HG03520 (cell line): ENCODE results near the gene TRIP10.
"Not testable (repeated sequence)": the region's sequence is repeated elsewhere in the genome, so short reads cannot be mapped to it uniquely, and the experiment has no call there.

Experiments
- ATAC-seq: cut with Tn5 transposase; IDR thresholded peaks from one replicate; pipeline ENCODE4 v1.9.1; 2021; ENCODE audit warnings: mild to moderate bottlenecking, moderate library complexity; ENCODE audit not compliant: unreplicated experiment

TRIP10 gene

DNA sequence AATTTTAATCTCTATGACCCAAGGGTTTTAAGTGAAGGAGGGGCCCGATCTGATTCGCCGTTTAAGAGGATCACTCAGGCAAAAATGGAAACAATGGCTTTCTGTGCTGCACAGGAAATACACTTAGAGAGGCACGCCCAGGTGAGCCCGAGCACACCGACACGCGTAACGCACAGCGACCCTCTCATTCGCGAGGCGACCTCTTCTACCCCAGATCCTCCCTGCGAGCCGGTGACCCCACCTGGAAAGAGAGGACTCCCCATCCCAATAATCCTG is 27.5 kb downstream of the TRIP10 start:
- ATAC-seq, result no peak

- peak; percentile 70 for ATAC-seq
These were observed 28.1 kb downstream of the TRIP10 start, which contains the start of gene SH2D3A for GRCh38 chr19:6767357-6768235. TSS of gene SH2D3A (minus strand) at chr19:6767435. CDS start at chr19:6763748, 3,687 bp downstream.

GRCh38 chr19:6768236-6768785 is 28.8 kb downstream of the TRIP10 start:
- ATAC-seq, result no peak

GRCh38 chr19:6769006-6769619 is 29.6 kb downstream of the TRIP10 start:
- no peak for ATAC-seq

DNA sequence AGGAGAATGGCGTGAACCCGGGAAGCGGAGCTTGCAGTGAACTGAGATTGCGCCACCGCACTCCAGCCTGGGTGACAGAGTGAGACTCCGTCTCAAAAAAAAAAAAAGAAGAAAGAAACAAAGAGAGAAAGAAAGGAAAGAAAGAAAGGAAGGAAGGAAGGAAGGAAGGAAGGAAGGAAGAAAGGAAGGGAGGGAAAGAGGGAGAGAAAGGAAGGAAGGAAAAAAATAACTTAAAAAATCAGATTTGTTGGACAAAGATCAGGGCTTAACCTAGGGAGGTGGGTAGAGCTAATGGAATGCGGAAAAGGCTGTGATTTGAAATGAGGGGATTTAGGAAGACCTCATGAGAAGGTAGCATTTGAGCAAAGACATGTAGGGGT is 32.2 kb downstream of the TRIP10 start:
- not testable (repeated sequence) for ATAC-seq

DNA sequence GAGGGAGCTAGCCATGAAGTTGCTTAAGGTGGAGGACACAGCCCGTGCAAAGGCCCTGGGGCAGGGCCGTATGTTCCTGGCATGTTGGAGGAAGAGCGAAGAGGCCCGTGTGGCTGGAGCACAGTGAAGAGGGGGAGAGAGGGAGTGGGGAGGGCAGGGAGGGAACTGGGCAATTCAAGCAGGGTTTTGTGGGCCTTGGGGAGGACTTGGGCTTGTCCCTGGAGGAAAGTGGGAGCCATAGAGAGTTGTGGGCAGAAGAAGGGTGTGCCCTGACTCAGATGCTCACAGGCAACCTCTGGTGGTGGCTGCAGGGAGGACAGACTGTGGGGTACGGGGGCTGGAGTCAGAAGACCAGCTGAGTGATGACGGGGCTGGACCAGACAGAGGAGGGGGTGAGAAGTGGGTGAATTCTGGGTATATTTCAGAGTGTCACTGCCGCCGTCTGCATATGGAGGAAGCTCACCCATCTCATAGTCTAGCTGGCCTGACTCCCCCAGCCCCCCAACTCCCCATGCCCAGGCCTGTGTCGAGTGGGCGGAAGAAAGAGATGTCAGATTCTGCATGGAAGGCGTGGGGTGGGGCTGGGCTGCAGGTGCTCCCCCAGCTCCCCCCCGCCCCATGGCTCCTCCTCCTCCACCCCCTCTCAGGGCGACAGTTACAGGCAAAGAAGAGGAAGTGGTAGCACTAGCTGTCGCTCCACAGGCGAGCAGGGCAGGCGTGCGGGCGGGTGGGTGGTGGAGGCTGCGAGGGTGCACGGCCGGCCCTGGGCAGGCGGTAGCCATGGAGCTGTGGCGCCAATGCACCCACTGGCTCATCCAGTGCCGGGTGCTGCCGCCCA is 32.8 kb downstream of the TRIP10 start, which contains the start of gene VAV1:
Gene VAV1 (plus strand): TSS at position 681 of the 838 bp plus-strand sequence. CDS start 100 bp downstream, at position 781.
- ATAC-seq, result peak; percentile 32

DNA sequence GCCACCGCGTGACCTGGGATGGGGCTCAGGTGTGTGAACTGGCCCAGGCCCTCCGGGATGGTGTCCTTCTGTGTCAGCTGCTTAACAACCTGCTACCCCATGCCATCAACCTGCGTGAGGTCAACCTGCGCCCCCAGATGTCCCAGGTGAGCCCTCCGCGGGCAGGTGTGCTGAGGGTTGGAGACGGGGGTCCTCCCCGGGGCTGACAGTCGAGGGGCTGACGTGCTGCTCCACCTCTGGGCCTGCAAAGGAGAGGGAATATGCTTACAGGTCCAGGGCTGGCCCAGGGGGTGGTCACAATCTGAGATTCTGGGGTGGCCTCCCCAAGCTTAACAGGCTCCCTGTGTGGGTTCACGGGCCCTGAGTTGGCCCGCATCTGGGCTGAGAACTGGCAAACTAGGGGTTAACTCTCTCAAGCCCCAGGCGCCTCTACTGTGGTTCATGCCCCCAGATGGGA is 33.4 kb downstream of the TRIP10 start:
- no peak for ATAC-seq

GRCh38 chr19:6773323-6773931 is 33.9 kb downstream of the TRIP10 start:
- ATAC-seq, result no peak

DNA sequence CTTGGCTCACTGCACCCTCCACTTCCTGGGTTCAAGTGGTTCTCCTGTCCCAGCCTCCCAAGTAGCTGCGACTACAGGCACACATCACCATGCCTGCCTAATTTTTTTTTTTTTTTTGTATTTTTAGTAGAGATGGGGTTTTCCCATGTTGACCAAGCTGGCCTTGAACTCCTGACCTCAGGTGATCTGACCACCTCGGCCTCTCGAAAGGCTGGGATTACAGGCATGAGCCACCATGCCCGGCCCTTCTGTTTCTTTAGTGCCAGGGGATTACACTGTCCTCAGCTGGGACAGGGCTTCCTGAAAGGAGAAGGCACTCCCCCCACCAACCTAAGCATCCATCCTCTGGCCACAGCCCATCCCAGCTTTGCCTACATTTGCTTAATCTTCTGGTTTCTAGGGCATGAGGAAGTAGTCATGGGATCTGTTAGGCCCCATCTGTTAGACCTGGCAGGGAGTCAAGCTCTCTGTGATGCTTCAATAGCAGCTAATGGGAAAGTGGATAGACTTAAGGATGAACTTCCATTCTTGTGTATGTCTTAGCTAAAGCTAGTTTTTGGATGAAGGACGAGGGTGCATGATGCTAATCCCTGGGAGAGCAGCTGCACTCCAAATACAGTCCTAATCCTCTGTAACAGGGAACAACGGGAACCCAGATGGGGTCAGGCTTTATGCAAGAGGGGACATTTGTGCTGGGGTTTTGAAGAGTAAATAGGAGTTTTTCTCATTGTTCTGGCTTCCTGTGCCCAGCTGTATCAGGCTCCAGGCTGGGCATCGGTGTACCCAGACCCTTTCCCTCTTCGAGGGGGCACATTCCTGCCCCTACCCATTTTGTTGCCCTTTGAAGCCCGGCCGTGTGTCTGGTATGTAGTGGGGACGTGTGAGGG is 35.6 kb downstream of the TRIP10 start:
- no peak for ATAC-seq

DNA sequence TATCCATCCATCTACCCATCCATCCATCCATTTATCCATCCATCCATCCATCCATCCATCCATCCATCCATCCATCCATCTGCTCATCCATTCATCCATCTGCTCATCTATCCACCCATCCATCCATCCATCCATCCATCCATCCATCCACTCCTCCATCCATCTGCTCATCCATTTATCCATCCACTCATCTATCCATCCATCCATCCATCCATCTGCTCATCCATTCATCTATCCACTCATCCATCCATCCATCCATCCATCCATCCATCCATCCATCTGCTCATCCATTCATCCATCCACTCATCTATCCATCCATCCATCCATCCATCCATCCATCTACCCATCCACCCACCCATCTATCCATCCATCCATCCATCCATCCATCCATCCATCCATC is 36.6 kb downstream of the TRIP10 start:
- not testable (repeated sequence) for ATAC-seq

GRCh38 chr19:6776999-6777398 is 37.5 kb downstream of the TRIP10 start:
- no peak for ATAC-seq

GRCh38 chr19:6777434-6777833 is 38.0 kb downstream of the TRIP10 start:
- ATAC-seq, result no peak

- ATAC-seq, result no peak
These were observed 38.9 kb downstream of the TRIP10 start for GRCh38 chr19:6778386-6778785.

DNA sequence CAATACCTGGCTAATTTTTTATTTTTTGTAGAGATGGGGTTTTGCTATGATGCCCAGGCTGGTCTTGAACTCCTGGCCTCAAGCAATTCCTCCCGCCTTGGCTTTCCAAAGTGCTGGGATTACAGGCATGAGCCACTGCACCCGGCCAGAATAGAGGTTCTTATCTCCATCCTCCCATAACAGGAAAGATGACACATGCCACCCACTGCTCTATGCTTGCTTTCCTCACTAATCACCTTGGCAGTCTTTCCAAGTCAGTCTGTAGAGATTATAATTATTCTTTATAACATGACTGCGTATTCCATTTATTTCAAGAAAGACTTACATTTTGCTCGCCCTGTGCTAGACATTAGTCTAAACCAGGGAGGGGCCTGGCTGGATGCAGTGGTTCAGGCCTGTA is 39.7 kb downstream of the TRIP10 start:
- ATAC-seq, result no peak

GRCh38 chr19:6787393-6787792 is 47.9 kb downstream of the TRIP10 start:
- ATAC-seq, result no peak

GRCh38 chr19:6788896-6789295 is 49.4 kb downstream of the TRIP10 start:
- no peak for ATAC-seq

DNA sequence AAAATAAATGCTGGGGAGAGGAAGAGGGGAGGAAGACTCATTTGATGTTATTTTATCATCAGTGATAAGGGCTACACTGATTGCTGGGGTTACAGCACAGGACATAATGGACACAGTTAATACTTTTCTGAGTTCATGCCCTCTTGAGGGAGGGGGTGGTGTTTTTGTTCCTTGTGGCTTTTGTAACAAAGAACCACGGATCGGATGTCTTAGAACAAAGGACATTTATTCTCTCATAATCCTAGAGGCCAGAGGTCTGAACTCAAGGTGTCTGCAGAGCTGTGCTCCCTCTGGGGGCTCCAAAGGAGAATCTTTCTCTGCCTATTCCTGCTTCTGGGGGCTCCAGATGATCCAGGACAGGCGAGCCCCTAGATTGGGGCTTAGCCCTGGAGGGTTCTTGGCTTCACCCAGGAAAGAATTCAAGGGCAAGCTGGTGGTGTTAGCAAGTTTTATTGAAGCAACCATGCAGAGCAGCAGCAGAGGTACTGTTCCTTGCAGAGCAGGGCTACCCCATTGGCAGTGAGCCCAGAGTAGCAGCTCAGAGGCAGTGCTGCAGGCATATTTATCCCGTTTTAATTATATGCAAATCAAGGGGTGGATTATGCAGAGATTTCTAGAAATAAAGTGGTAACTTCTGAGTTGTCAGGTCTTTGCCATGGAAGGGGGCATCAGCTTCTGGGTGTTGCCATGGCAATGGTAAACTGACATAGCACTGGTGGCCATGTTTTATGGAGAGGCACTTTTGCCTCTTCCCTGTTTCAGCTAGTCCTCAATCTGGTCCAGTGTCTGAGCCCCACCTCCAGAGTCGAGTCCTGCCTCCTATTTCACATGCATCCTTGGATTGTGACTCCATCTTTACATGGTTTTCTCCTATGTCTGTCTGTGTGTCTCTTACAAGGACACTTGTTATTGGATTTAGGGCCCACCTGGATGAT is 51.0 kb downstream of the TRIP10 start:
- no peak for ATAC-seq

- ATAC-seq, result no peak
These were observed 51.8 kb downstream of the TRIP10 start for GRCh38 chr19:6791237-6791636.

GRCh38 chr19:6793411-6793810 is 53.9 kb downstream of the TRIP10 start:
- ATAC-seq, result no peak
